ENCODE data around the gene KIAA0513.
"Not testable (repeated sequence)": the region's sequence is repeated elsewhere in the genome, so short reads cannot be mapped to it uniquely, and the experiment has no call there.

The KIAA0513 gene

GRCh38 chr16:85114909-85115567 is 87.4 kb downstream of the KIAA0513 start:
- DNase-seq (ENCODE audit: low spot score) = peak; percentile 80

DNA sequence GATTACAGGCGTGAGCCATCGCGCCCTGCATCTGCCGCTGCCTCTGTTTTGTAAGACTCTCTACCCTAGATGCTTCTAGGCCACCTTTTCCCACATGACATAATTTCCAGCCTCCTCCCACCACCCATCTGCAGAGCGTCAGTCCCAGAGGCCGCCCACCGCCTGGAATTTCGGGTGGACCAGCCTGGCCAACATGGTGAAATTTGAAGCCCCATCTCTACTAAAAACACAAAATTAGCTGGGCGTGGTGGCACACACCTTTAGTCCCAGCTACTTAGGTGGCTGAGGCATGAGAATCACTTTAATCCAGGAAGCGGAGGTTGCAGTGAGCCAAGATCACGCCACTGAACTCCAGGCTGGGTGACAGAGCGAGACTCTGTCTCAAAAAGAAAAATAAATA is 89.8 kb downstream of the KIAA0513 start:
- DNase-seq (ENCODE audit: low spot score) = no peak

- no peak for DNase-seq (ENCODE audit: low spot score)
Measured at GRCh38 chr16:85120006-85120340, 92.4 kb downstream of the KIAA0513 start.

DNA sequence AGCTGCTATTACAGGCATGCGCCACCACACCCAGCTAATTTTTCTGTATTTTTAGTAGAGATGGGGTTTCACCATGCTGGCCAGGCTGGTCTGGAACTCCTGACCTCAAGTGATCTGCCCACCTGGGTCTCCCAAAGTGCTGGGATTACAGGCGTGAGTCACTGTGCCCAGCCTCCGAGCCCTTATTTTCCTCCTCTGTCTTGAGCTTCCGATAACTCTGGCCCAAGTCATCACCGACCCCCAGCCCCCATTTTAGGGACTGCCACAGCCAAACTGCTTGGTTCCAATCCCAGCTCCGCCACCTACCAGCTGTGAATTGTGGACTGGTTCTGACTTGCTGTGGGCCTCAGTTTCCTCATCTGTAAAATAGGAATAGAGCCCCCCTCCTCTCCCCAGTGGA is 95.8 kb downstream of the KIAA0513 start:
- DNase-seq (ENCODE audit: low spot score) = not testable (repeated sequence)

- DNase-seq (ENCODE audit: low spot score) = no peak
Measured at GRCh38 chr16:85123891-85124635, 96.5 kb downstream of the KIAA0513 start.

GRCh38 chr16:85124636-85125346 is 97.2 kb downstream of the KIAA0513 start:
- no peak for DNase-seq (ENCODE audit: low spot score)

GRCh38 chr16:85125570-85126393 is 98.2 kb downstream of the KIAA0513 start:
- no peak for DNase-seq (ENCODE audit: low spot score)

- no peak for DNase-seq (ENCODE audit: low spot score)
Measured at GRCh38 chr16:85126394-85126704, 98.8 kb downstream of the KIAA0513 start.

- peak; percentile 34 for DNase-seq (ENCODE audit: low spot score)
Measured at GRCh38 chr16:85126705-85127378, 99.2 kb downstream of the KIAA0513 start.

DNA sequence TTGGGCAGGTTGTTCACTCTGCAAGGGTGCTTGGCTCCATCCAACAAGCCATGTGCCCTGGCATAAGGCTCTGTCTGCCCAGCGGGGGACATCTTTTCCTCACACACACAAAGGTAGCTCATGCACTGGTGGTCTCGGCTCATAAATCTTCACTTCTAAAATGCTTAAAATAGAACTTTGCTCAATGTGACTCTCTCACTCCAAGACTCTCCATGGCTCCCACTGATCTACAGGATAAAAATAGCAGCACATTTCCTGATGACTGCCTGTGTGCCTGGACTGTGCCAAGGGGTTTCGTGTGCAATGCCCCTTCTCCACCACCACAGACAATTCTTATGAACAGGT is 99.8 kb downstream of the KIAA0513 start:
- DNase-seq (ENCODE audit: low spot score) = no peak

DNA sequence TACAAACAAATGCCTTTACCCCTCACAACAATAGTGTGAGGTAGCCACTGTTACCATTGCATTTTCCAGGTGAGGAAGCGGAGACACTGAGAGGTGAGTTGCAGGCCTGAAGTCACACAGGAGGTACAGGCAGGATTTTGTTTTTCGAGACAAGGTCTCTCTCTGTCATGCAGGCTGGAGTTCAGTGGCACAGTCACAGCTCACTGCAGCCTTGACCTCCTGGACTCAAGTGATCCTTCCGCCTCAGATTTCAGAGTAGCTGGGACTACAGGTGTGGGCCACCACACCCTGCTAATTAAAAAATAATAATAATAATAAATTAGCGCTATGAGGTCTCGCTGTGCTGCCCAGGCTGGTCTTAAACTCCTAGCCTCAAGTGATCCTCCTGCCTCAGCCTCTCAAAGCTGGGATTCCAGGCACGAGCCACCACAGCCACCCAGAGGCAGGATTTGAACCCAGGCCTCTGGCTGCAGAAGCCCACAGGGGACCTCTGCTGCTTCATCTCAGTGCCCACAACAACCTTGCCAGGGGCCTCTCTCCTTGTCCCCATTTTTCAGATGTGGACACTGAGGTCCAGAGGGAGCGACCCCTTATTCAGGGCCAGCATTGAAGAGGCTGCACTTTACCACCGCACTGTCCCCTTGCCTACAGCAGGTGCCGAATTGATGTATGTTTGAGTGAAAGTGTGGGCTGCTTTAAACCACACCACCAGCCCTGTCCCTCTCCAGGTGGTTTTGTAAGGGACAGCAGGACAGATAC is 100.7 kb downstream of the KIAA0513 start:
- DNase-seq (ENCODE audit: low spot score) = no peak

DNA sequence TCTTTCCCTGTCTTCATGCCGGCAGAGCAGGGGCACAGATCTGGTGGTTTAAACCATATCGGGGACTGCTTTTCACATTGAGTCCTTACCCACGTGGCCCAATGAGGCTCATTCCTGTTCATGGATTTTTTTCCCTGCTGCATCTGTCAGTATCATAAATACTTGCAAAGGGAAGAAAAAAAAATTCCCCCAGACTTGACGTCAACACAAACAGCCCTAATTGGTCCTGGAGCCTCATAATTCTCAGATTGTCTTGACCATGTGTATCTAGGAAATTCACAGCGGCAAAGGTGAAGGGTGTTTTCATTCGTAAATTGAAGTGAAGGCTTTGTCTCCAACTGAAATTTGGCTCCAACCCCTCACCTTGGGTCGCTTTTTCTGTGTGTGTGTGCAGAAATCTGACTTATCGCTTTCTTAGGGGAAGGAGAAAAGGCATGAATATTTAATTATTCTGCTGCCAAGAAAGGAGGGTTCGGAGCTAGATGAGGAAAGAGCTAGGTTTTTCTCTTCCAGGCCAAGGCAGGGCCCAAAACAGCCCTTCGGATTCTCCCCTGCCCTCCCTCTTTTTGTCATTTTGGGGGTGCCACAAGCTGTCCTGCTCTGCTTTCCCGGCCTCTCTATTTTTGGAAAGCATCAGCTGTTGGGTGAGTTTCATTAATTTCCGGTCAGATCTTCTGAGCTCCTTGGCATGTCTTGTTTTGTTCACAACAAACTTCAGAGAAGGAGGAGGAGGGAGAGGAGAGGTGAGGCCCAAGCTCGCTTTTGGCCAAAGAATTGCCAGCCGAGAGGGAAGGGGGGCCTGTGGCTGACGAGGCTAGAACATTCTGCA is 102.5 kb downstream of the KIAA0513 start:
- no peak for DNase-seq (ENCODE audit: low spot score)

GRCh38 chr16:85130705-85131028 is 103.1 kb downstream of the KIAA0513 start:
- DNase-seq (ENCODE audit: low spot score) = no peak

DNA sequence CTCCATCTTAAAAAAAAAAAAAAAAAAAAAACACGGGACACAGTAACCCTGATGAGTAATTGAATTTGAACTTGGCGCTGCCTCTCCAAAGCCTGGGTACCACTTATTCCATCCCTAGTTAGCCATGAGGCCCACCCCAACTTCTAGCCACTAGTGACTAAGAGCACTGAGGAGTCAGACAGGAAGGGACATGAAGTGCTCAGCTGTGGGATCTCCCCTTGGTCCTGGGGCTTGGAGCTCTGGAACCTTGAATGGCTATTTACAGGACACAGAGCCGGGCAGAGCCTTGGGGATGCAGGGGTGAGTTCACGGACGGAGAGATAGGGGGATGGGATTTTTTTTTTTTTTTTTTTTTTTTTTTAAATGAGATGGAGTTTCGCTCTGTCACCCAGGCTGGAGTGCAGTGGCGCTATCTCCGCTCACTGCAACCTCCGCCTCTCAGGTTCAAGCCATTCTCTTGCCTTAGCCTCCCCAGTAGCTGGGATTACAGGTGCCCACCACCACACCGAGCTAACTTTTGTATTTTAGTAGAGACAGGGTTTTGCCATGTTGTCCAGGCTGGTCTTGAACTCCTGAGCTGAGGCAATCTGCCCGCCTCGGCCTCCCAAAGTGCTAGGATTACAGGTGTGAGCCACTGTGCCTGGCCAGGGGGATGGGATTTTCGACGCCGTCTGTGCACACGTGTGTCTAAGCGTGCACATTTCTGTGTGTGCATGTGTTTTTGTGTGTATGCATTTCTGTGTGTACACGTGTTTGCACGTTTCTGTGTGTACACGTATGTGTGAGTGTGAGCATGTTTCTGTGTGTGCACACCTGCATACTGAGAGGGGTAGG is 105.1 kb downstream of the KIAA0513 start:
- DNase-seq (ENCODE audit: low spot score) = no peak

DNA sequence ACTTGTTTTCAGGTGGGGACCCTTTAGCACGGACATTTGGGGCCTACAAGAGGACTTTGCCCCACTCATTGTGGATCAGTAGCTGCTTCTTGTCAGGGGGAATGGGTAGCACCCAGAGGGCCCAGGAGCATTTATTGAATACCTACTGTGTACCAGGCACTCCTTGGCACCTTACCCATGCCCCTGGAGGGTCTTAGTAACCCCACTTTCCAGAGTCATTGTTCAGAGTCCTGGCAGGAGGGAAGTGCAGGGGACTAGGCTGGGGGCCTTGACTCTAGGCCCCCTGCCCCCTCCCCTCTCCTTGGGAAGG is 105.7 kb downstream of the KIAA0513 start:
- no peak for DNase-seq (ENCODE audit: low spot score)

- DNase-seq (ENCODE audit: low spot score) = no peak
Measured at GRCh38 chr16:85134076-85134788, 106.6 kb downstream of the KIAA0513 start.

- no peak for DNase-seq (ENCODE audit: low spot score)
Measured at GRCh38 chr16:85134789-85135142, 107.2 kb downstream of the KIAA0513 start.

GRCh38 chr16:85136213-85136701 is 108.7 kb downstream of the KIAA0513 start:
- DNase-seq (ENCODE audit: low spot score) = no peak

GRCh38 chr16:85136702-85137322 is 109.2 kb downstream of the KIAA0513 start:
- DNase-seq (ENCODE audit: low spot score) = no peak

Data from COLO829 (cell line).